Panc1 (cell line): ENCODE data around the gene RTF1.

Source experiments
- TCF7L2 ChIP-seq: IDR thresholded peaks from 2 replicates; pipeline ENCODE4 v1.6.1; 2011; ENCODE audit warnings: mild to moderate bottlenecking, low read depth, low read length, inconsistent platforms
- TF ChIP-seq, protein P1 (sequence below): fragments of 450-650 bp; IDR thresholded peaks from 2 replicates; pipeline ENCODE4 v1.5.1; 2017; ENCODE audit warnings: mild to moderate bottlenecking

GRCh38 chr15:41407341-41407740 is 9.6 kb upstream of the RTF1 start:
- TF ChIP-seq, protein P1, sequence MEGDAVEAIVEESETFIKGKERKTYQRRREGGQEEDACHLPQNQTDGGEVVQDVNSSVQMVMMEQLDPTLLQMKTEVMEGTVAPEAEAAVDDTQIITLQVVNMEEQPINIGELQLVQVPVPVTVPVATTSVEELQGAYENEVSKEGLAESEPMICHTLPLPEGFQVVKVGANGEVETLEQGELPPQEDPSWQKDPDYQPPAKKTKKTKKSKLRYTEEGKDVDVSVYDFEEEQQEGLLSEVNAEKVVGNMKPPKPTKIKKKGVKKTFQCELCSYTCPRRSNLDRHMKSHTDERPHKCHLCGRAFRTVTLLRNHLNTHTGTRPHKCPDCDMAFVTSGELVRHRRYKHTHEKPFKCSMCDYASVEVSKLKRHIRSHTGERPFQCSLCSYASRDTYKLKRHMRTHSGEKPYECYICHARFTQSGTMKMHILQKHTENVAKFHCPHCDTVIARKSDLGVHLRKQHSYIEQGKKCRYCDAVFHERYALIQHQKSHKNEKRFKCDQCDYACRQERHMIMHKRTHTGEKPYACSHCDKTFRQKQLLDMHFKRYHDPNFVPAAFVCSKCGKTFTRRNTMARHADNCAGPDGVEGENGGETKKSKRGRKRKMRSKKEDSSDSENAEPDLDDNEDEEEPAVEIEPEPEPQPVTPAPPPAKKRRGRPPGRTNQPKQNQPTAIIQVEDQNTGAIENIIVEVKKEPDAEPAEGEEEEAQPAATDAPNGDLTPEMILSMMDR: no peak
- TF ChIP-seq TCF7L2: no peak
